ENCODE results near the gene HACD3.

GRCh38 chr15:65610871-65611718 is 80.8 kb downstream of the HACD3 start, which contains the start of gene INTS14:
- TF ChIP-seq NR2F2 (IDR thresholded peaks at IDR 0.05; ENCODE audit: borderline replicate concordance, low read depth), result 0 out of 2 replicates have a peak, but pooled peaks have one; percentile 14
- peak; percentile 86; the same call in 1 of the 2 replicates for TF ChIP-seq DNMT1 (CRISPR knock-in tag; IDR thresholded peaks at IDR 0.05)
- TF ChIP-seq ZNF605 (CRISPR knock-in tag; IDR thresholded peaks at IDR 0.05), result peak; percentile 51
- no peak for TF ChIP-seq EZH2 (conservative IDR thresholded peaks at IDR 0.05; ENCODE audit: low read depth, low read length)
- peak; percentile 90 for TF ChIP-seq ETV6 (CRISPR knock-in tag; conservative IDR thresholded peaks at IDR 0.05)
- TF ChIP-seq TEAD2 (CRISPR knock-in tag; IDR thresholded peaks at IDR 0.05), result no peak
- TF ChIP-seq ZKSCAN1 (IDR thresholded peaks at IDR 0.05; ENCODE audit: low read length), result no peak; the same call in 1 of the 2 replicates
- no peak for TF ChIP-seq EED (CRISPR knock-in tag; IDR thresholded peaks at IDR 0.05)

All from HepG2 (cell line).